ENCODE data around the gene EZR. TPM values are rescaled to one million over a fixed set of nuclear protein-coding genes. Genes with fewer than 3 reads are reported as not detected.
"Not testable (repeated sequence)": the region's sequence is repeated elsewhere in the genome, so short reads cannot be mapped to it uniquely, and the experiment has no call there.

Gene EZR
- total RNA-seq, 1 donor from 2014 or later = 314 TPM

GRCh38 chr6:158793432-158793831, 25.7 kb downstream of the EZR start:
- DNase-seq (ENCODE audit: low read depth) = peak; percentile 72
- TF ChIP-seq CTCF (IDR thresholded peaks at IDR 0.05; ENCODE audit: insufficient read depth, low read length, severe bottlenecking) = peak; percentile 44

DNA sequence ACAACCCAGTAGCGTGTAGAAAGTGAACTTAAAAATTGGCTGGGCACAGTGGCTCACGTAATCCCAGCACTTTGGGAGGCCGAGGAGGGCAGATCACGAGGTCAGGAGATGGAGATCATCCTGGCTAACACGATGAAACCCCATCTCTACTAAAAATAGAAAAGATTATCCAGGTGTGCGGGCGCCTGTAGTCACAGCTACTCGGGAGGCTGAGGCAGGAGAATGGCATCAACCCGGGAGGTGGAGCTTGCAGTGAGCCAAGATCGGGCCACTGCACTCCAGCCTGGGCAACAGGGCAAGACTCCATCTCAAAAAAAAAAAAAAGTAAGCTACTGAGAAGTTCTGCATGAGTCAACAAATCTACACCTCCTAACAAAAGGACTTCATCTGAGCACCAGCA, 26.7 kb downstream of the EZR start:
- not testable (repeated sequence) for DNase-seq (ENCODE audit: low read depth); FAIRE-seq; H3K4me3 ChIP-seq (ENCODE audit: low read depth, low read length); H3K27me3 ChIP-seq (ENCODE audit: control insufficient read depth, insufficient read depth, low read length)
- H3K36me3 ChIP-seq (ENCODE audit: control insufficient read depth, insufficient read depth, low read length) = peaks cover 20% of the 10 kb centered on the region

More at GRCh38 chr6:158793432-158793831, 25.7 kb downstream of the EZR start:
- Histone ChIP-seq H3K27me3 (ENCODE audit: control insufficient read depth, insufficient read depth, low read length) (no peaks in the 10 kb centered on the region), H3K4me3 (ENCODE audit: low read depth, low read length) (no peak overlapping the region), H3K36me3 (ENCODE audit: control insufficient read depth, insufficient read depth, low read length) (peaks cover 17% of the 10 kb centered on the region)
- FAIRE-seq = no peak

GRCh38 chr6:158791274-158791855, 27.8 kb downstream of the EZR start:
- FAIRE-seq = no peak
- Histone ChIP-seq H3K27me3 (ENCODE audit: control insufficient read depth, insufficient read depth, low read length) (no peaks in the 10 kb centered on the region), H3K36me3 (ENCODE audit: control insufficient read depth, insufficient read depth, low read length) (peaks cover 25% of the 10 kb centered on the region), H3K4me3 (ENCODE audit: low read depth, low read length) (no peak overlapping the region)
- no peak for TF ChIP-seq CTCF (IDR thresholded peaks at IDR 0.05; ENCODE audit: insufficient read depth, low read length, severe bottlenecking)
- DNase-seq (ENCODE audit: low read depth) = no peak

DNA sequence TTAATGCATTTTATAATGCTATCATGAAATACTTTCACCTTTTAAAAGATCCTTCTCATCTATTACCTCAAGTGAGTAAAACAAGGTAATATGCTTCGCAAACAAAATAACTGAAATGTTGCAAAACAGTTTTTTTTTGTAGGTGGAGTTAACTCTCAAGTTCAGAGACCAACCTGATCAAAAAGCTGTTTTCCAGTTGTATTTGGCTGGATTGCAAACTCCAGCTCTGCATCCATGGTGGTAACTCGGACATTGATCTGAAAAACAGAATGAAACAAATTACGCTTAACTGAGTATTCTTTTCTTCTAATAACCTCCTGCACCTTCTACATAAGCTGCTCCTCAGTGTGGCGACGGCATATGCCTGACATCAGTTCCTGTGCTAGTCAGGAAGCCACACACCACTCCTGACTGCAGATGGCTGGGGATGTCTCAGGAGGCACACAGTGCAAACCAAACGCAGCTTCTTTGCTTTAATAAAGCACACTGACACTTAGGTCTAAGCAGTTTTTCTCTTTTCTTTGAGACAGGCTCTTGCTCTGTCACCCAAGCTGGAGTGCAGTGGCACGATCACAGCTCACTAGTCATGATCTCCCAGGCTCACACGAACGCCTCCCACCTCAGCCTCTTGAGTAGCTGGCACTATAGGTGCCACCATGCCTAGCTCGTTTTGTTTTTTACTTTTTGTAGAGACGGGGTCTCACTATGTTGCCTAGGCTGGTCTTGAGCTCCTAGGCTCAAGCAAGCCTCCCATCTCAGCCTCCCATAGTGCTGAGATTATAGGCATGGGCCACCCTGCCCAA, 29.9 kb downstream of the EZR start:
- Histone ChIP-seq H3K4me3 (ENCODE audit: low read depth, low read length) (no peak overlapping the region), H3K36me3 (ENCODE audit: control insufficient read depth, insufficient read depth, low read length) (peaks cover 29% of the 10 kb centered on the region), H3K27me3 (ENCODE audit: control insufficient read depth, insufficient read depth, low read length) (no peaks in the 10 kb centered on the region)
- no peak for DNase-seq (ENCODE audit: low read depth)
- TF ChIP-seq CTCF (IDR thresholded peaks at IDR 0.05; ENCODE audit: insufficient read depth, low read length, severe bottlenecking) = no peak
- FAIRE-seq = no peak

DNA sequence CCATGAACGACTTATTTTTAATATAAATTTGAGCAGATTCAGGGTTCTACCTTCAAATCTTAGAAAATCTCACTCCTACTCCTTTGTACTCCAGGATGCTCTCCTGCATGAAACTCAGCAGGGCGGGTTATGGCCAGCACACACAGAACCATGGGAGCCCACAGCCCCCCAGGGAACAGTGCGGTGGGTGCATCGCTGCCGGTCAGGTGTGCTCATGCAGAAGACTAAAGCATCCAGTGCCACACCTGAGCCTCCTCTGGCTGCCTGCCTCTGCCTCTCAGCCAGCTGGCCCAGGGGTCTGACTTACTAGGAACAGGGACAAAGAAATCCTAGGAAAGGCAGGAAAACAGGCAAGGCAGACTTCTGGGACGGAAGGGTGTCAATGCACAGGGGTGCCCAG, 31.8 kb downstream of the EZR start:
- Histone ChIP-seq H3K27me3 (ENCODE audit: control insufficient read depth, insufficient read depth, low read length) (no peaks in the 10 kb centered on the region), H3K4me3 (ENCODE audit: low read depth, low read length) (no peak overlapping the region), H3K36me3 (ENCODE audit: control insufficient read depth, insufficient read depth, low read length) (peaks cover 38% of the 10 kb centered on the region)
- TF ChIP-seq CTCF (IDR thresholded peaks at IDR 0.05; ENCODE audit: insufficient read depth, low read length, severe bottlenecking) = no peak
- FAIRE-seq (no peak), DNase-seq (ENCODE audit: low read depth) (no peak)

DNA sequence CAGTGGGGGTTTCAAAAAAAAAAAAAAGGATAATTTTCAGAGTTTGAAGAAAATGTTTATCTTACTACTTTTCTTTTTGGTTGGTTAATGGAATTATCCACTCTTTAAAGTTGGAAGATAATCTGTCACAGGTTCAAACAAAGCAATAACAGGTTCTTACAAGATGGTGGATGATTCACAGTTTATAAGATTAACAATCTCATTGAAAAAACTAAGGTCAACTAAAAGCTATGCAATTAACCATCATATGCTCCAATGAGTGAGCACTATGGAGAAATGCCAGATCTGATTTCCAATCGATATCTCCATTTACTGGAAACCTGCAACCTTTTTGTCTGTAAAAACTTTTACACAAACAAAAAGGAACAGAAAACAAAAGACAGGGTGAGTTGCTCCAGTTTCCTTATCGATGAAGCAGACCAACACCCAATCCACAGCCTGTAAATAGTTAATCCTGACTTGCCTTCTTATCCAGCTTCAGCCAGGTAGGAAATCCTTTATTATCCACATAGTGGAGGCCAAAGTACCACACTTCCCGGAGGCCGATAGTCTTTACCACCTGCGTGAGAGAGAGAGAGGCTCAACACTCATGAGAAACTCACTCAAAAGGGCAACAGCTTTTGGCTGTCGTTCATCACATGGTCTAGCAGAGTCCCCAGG, 32.4 kb downstream of the EZR start:
- peaks cover 42% of the 10 kb centered on the region for H3K36me3 ChIP-seq (ENCODE audit: control insufficient read depth, insufficient read depth, low read length)

More for the DNA sequence above, 32.4 kb downstream of the EZR start:
- no peak for TF ChIP-seq CTCF (IDR thresholded peaks at IDR 0.05; ENCODE audit: insufficient read depth, low read length, severe bottlenecking)
- Histone ChIP-seq H3K27me3 (ENCODE audit: control insufficient read depth, insufficient read depth, low read length) (no peaks in the 10 kb centered on the region), H3K4me3 (ENCODE audit: low read depth, low read length) (no peak overlapping the region)
- peak; percentile 84 for DNase-seq (ENCODE audit: low read depth)
- no peak for FAIRE-seq

Measured in bronchial epithelial cell (primary cell).